ENCODE data around the gene PTCH1.

- TF ChIP-seq EZH2 (IDR thresholded peaks at IDR 0.05) (no peak), POLR2AphosphoS5 (IDR thresholded peaks at IDR 0.05; ENCODE audit: borderline replicate concordance, low read depth, low read length) (no peak)
These were observed 78.0 kb downstream of the PTCH1 start for GRCh38 chr9:95438561-95439357.
